HPDE6-E6E7 (cell line): ENCODE measurements around the gene ENAM.
"Not testable (repeated sequence)": the region's sequence is repeated elsewhere in the genome, so short reads cannot be mapped to it uniquely, and the experiment has no call there.

Experiments
- DNase-seq: peaks from one replicate; pipeline ENCODE4 v3.0.0; 2011; ENCODE audit warnings: missing footprints; ENCODE audit errors: extremely low spot score

ENAM gene

DNA sequence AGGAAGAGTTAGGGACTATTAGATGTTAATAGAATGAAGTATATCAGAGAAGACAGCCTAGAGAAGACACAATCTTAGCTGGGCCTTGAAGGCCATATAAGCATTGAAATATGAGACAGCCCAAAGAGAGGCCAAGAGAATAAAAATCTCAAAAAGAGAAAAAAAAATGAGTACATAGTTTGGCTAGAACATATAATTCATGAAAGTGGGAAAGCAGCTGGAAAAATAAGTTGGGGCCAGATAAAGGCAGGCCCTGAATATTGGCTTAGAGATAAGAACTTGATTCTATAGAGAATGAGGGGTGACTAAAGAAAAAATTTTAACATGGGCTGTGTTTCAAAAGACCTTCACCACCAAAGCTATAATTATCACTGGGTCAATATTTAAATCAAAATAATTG lies 52.4 kb downstream of the ENAM start:
- no peak for DNase-seq

DNA sequence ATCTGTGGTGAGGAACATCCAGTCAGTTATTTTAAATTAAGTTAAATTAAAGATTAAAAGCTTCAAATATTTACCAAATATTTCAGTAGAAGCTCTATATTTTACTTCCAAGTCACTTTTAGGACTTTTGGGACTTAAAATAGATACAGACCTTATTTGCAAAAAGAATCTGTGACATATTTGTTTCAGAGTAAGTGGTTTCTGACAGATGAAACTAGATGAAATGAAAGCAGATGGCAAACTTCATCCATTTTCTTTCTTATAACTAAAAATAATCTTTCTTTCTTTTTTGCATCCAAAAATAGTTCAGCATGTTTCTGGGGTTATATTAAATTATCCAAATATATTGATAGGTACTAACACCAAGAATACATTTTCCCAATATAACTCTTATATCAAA lies 53.2 kb downstream of the ENAM start:
- no peak for DNase-seq

DNA sequence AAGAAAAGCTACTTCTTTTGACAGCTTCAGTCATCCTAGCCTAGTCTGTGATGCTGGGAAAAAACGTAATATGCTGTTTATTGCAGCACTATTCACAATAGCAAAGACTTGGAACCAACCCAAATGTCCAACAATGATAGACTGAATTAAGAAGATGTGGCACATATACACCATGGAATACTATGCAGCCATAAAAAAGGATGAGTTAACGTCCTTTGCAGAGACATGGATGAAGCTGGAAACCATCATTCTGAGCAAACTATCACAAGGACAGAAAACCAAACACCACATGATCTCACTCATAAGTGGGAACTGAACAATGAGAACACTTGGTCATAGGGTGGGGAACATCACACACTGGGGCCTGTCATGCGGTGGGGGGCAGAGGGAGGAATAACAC lies 53.6 kb downstream of the ENAM start:
- DNase-seq: not testable (repeated sequence)

DNA sequence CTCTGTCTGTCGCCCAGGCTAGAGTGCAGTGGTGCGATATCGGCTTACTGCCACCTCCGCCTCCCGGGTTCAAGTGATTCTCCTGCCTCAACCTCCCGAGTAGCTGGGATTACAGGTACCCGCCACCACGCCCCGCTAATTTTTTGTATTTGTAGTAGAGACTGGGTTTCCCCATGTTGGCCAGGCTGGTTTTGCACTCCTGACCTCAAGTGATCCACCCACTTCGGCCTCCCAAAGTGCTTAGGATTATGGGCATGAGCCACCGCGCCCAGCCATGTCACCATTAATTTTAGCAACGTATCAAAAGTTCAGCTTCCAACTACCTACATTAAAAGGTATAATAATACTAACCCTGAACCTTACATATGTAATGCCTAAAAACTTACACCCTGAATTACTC lies 58.8 kb downstream of the ENAM start:
- no peak for DNase-seq

DNA sequence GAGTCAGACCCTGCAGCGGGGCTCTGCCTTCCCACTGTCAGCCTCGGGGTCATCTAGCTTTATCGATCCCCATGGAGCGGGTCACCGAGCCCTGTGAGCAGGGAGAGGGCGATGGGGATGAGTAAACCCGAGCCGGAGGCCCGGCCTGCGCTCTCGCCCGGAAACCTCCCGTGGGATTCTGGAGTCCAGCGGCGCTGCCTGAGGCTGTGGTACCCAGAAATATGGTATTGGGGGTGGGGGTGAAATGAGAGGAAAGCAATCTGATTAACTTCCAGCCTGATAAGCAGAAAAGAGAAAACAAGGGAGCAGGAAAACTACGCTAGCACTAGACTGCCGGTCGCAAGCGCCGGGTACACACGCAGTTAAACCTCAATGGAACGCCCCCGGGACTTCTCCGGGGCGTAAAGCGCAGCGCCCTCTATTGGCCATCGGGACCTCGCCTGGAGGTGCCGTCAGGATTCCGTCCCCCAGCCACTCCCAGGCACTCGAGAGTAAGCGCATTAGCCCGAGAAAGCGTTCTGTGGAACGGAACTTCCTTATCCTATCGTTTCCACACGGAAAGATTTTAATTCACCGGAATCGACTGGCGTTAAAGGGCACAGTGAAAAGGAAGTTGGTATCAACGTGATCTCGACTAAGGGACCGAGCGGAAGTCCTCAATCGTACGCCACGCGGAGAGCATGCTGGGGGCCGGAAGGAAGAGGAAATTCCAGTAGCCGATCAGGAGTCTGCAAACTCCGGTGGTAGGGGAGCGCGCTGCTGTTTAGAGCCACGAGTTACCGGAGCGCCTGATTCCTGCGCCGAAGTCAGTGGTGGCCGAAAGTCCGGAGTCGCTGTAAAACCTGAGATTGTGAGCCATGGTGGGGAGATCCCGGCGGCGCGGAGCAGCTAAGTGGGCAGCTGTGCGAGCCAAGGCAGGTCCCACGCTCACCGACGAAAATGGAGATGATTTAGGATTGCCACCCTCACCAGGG lies 59.6 kb downstream of the ENAM start, which contains the start of gene UTP3:
UTP3 (plus strand) TSS at position 712 of the 974 bp plus-strand sequence; CDS start at position 858, 146 bp downstream.
- peak; percentile 91 for DNase-seq

DNA sequence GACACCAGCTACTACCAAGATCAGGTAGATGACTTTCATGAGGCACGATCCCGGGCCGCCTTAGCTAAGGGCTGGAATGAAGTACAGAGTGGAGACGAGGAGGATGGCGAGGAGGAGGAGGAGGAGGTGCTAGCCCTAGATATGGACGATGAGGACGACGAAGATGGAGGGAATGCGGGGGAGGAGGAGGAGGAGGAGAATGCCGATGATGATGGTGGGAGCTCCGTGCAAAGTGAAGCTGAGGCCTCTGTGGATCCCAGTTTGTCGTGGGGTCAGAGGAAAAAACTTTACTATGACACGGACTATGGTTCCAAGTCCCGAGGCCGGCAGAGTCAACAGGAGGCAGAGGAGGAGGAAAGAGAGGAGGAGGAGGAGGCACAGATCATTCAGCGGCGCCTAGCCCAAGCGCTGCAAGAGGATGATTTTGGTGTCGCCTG lies 60.3 kb downstream of the ENAM start:
- no peak for DNase-seq

DNA sequence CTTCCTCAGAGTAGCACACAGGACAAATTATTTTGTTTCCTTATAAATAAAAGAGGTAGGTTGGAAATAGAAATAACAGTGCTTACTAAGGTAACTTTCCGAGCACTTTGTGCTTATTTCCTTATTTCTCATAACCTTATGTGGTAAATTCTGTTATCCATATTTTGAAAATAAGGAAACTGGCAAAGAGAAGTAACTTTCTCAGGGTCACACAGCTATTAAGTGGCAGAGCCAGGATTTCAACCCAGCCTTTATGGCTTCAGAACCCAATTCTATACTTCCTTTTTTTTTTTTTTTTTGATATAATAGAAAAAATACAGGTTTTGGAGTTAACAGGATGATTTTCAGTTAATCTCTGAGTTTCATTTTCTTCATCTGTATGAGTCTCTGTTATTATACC lies 63.1 kb downstream of the ENAM start:
- DNase-seq: no peak

DNA sequence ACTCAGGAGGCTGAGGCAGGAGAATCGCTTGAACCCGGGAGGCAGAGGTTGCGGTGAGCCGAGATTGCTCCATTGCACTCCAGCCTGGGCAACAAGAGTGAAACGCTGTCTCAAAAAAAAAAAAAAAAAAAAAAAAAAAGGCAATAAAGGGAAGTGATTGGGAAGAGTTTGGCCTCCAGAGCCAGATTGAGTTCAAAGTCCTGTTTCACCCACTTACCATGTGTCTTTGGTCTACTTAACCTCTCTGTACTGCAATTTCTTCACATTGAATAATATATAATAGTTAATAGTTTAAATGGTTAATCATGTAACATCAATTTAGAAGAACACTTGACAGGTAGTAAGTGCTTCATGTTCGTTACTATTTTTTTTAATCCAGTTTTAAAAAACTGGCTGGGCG lies 66.1 kb downstream of the ENAM start:
- not testable (repeated sequence) for DNase-seq
